Measurements from ENCODE around the gene ARL6IP5. TPM values are rescaled to one million over a fixed set of nuclear protein-coding genes. Genes with fewer than 3 reads are reported as not detected.

Gene ARL6IP5
- total and polyA plus RNA-seq, 9 of the 15 experiments (the other 6 are each of a cell fraction or from before 2014, with no cell fraction given) = 10.3 to 54.0 (median 12.7) TPM

MicroRNAs within 50 kb of the gene (microRNA counts, 767-probe panel; counts per million panel counts)
- microRNA hsa-miR-3136-5p = 1,139 counts per million, percentile 25 among the panel's probes with 10 or more counts

Small RNA genes lying within 50 kb of the gene (microRNA-seq; reads per million reads assigned to microRNA genes)
- 17.1 reads per million, percentile 63 among the genes with 10 or more reads in this experiment for gene MIR3136 (ENCODE audit: borderline microRNAs expressed)

Small RNA genes lying within 50 kb of the gene (small RNA-seq; reads per million reads assigned to genes)
- gene MIR3136 = 0.37 reads per million, percentile 6 among the genes with 10 or more reads in this experiment

Other genes with a start within 250 kb of the ARL6IP5 start
- gene TAFA4, start 152.4 kb upstream of the ARL6IP5 start, total RNA-seq (2014; rRNA removed) = not detected in 2 replicates
- gene TAFA4, start 152.4 kb upstream of the ARL6IP5 start, total RNA-seq (2014; rRNA removed; fragmentation: Illumina TruSeq; extraction: Trizol) = not detected in 2 replicates
- not detected in 2 replicates for gene TAFA4, start 152.4 kb upstream of the ARL6IP5 start, total RNA-seq (2015; rRNA removed; fragmentation: Illumina TruSeq; extraction: Trizol)
- gene TAFA4, start 152.4 kb upstream of the ARL6IP5 start, total RNA-seq (2021) = not detected in 2 replicates
- not detected in 2 replicates for gene TAFA4, start 152.4 kb upstream of the ARL6IP5 start, polyA plus RNA-seq (2011; rRNA removed)
- gene TAFA4, start 152.4 kb upstream of the ARL6IP5 start, polyA plus RNA-seq (2014; fragmentation: Illumina TruSeq; extraction: Trizol) = not detected in 2 replicates
- gene TAFA4, start 152.4 kb upstream of the ARL6IP5 start, polyA plus RNA-seq (2014; fragmentation: Nextera tagmentation; extraction: Ambion mirVana) = not detected
- gene TAFA4, start 152.4 kb upstream of the ARL6IP5 start, polyA plus RNA-seq (2014; rRNA removed) = not detected in 2 replicates
- 7.4 and 8.1 TPM in 2 replicates for gene EOGT, start 71.3 kb upstream of the ARL6IP5 start, total RNA-seq (2014; rRNA removed)
- gene EOGT, start 71.3 kb upstream of the ARL6IP5 start, total RNA-seq (2014; rRNA removed; fragmentation: Illumina TruSeq; extraction: Trizol) = 14.5 and 17.9 TPM in 2 replicates
- gene EOGT, start 71.3 kb upstream of the ARL6IP5 start, total RNA-seq (2015; rRNA removed; fragmentation: Illumina TruSeq; extraction: Trizol) = 14.4 and 17.9 TPM in 2 replicates
- gene EOGT, start 71.3 kb upstream of the ARL6IP5 start, total RNA-seq (2021) = 9.6 and 10.4 TPM in 2 replicates
- 4.2 and 5.6 TPM in 2 replicates for gene EOGT, start 71.3 kb upstream of the ARL6IP5 start, polyA plus RNA-seq (2011; rRNA removed)
- 9.9 and 10.8 TPM in 2 replicates for gene EOGT, start 71.3 kb upstream of the ARL6IP5 start, polyA plus RNA-seq (2014; fragmentation: Illumina TruSeq; extraction: Trizol)
- gene EOGT, start 71.3 kb upstream of the ARL6IP5 start, polyA plus RNA-seq (2014; fragmentation: Nextera tagmentation; extraction: Ambion mirVana) = 1 to 10 TPM; 3.6 to 5.1 TPM
- 6.5 and 9.4 TPM in 2 replicates for gene EOGT, start 71.3 kb upstream of the ARL6IP5 start, polyA plus RNA-seq (2014; rRNA removed)
- gene TMF1, start 32.6 kb upstream of the ARL6IP5 start, total RNA-seq (2014; rRNA removed) = 7.1 and 9.5 TPM in 2 replicates
- 13.9 and 18.6 TPM in 2 replicates for gene TMF1, start 32.6 kb upstream of the ARL6IP5 start, total RNA-seq (2014; rRNA removed; fragmentation: Illumina TruSeq; extraction: Trizol)
- 11.2 and 13.7 TPM in 2 replicates for gene TMF1, start 32.6 kb upstream of the ARL6IP5 start, total RNA-seq (2015; rRNA removed; fragmentation: Illumina TruSeq; extraction: Trizol)
- gene TMF1, start 32.6 kb upstream of the ARL6IP5 start, total RNA-seq (2021) = 10.9 and 12.3 TPM in 2 replicates
- 11.3 and 11.8 TPM in 2 replicates for gene TMF1, start 32.6 kb upstream of the ARL6IP5 start, polyA plus RNA-seq (2011; rRNA removed)
- 8.9 and 10.3 TPM in 2 replicates for gene TMF1, start 32.6 kb upstream of the ARL6IP5 start, polyA plus RNA-seq (2014; fragmentation: Illumina TruSeq; extraction: Trizol)
- gene TMF1, start 32.6 kb upstream of the ARL6IP5 start, polyA plus RNA-seq (2014; fragmentation: Nextera tagmentation; extraction: Ambion mirVana) = 1 to 10 TPM; 3.1 to 3.7 TPM
- gene TMF1, start 32.6 kb upstream of the ARL6IP5 start, polyA plus RNA-seq (2014; rRNA removed) = 6.2 and 7.2 TPM in 2 replicates
- gene UBA3, start 4.6 kb upstream of the ARL6IP5 start, total RNA-seq (2014; rRNA removed) = 23.2 and 28.9 TPM in 2 replicates
- 35.4 and 40.9 TPM in 2 replicates for gene UBA3, start 4.6 kb upstream of the ARL6IP5 start, total RNA-seq (2014; rRNA removed; fragmentation: Illumina TruSeq; extraction: Trizol)
- gene UBA3, start 4.6 kb upstream of the ARL6IP5 start, total RNA-seq (2015; rRNA removed; fragmentation: Illumina TruSeq; extraction: Trizol) = 33.9 and 38.6 TPM in 2 replicates
- 31.2 and 33.8 TPM in 2 replicates for gene UBA3, start 4.6 kb upstream of the ARL6IP5 start, total RNA-seq (2021)
- gene UBA3, start 4.6 kb upstream of the ARL6IP5 start, polyA plus RNA-seq (2011; rRNA removed) = 42.5 and 58.2 TPM in 2 replicates
- 30.7 and 45.2 TPM in 2 replicates for gene UBA3, start 4.6 kb upstream of the ARL6IP5 start, polyA plus RNA-seq (2014; fragmentation: Illumina TruSeq; extraction: Trizol)
- gene UBA3, start 4.6 kb upstream of the ARL6IP5 start, polyA plus RNA-seq (2014; fragmentation: Nextera tagmentation; extraction: Ambion mirVana) = 10 to 100 TPM; 58.3 to 80.0 TPM
- 36.7 and 42.0 TPM in 2 replicates for gene UBA3, start 4.6 kb upstream of the ARL6IP5 start, polyA plus RNA-seq (2014; rRNA removed)
- gene LMOD3, start 37.7 kb downstream of the ARL6IP5 start, total RNA-seq (2014; rRNA removed) = not detected in 2 replicates
- gene LMOD3, start 37.7 kb downstream of the ARL6IP5 start, total RNA-seq (2014; rRNA removed; fragmentation: Illumina TruSeq; extraction: Trizol) = not detected in 2 replicates
- gene LMOD3, start 37.7 kb downstream of the ARL6IP5 start, total RNA-seq (2015; rRNA removed; fragmentation: Illumina TruSeq; extraction: Trizol) = not detected in 2 replicates
- gene LMOD3, start 37.7 kb downstream of the ARL6IP5 start, total RNA-seq (2021) = not detected in 2 replicates
- gene LMOD3, start 37.7 kb downstream of the ARL6IP5 start, polyA plus RNA-seq (2011; rRNA removed) = not detected in 2 replicates
- gene LMOD3, start 37.7 kb downstream of the ARL6IP5 start, polyA plus RNA-seq (2014; fragmentation: Illumina TruSeq; extraction: Trizol) = not detected in 2 replicates
- gene LMOD3, start 37.7 kb downstream of the ARL6IP5 start, polyA plus RNA-seq (2014; fragmentation: Nextera tagmentation; extraction: Ambion mirVana) = under 1 TPM in 1 of 2 experiments, not detected in 1; 0.03 TPM
- not detected in 2 replicates for gene LMOD3, start 37.7 kb downstream of the ARL6IP5 start, polyA plus RNA-seq (2014; rRNA removed)

Data from K562 (cell line).